GM12878 (cell line): ENCODE results near the gene PAM. TPM values are rescaled to one million over a fixed set of nuclear protein-coding genes. Genes with fewer than 3 reads are reported as not detected.

ENCODE experiments used
- ATAC-seq: fragments of 200-7000 bp; cut with Tn5 transposase; 3 replicates; pipeline ENCODE4 v1.9.1; 2020; ENCODE audit warnings: mild to moderate bottlenecking, moderate library complexity
- BruUV-seq: library from RNA; stranded (reverse); fragments of 400-500 nt; replicated peaks from 2 replicates; lab custom pipeline; 2021; lab: Mats Ljungman, UMichigan
- CTCF ChIA-PET: fragments of 300-600 bp; sonication (Branson Sonifier 250); formaldehyde crosslinking; extraction: SDS; loops from one replicate; lab custom pipeline; 2021; ENCODE audit warnings: inconsistent platforms; lab: Yijun Ruan, JAX
- POLR2A ChIA-PET: fragments of 350-600 bp; formaldehyde crosslinking; extraction: SDS; loops from one replicate; lab custom pipeline; 2021; ENCODE audit warnings: inconsistent platforms; lab: Charles Lee
- RAD21 ChIA-PET: fragments of 300-600 bp; sonication (Branson Sonifier 250); formaldehyde crosslinking; loops from one replicate; lab custom pipeline; 2023; ENCODE audit warnings: antibody characterized with exemption; ENCODE audit not compliant: unreplicated experiment; lab: Charles Lee
- SMC1A ChIA-PET: fragments of 300-600 bp; sonication (Branson Sonifier 250); formaldehyde crosslinking; loops from one replicate; lab custom pipeline; 2023; ENCODE audit not compliant: unreplicated experiment, uncharacterized antibody; lab: Charles Lee
- DNase-seq: peaks from one replicate; pipeline ENCODE4 v3.0.0-alpha.2; 2011; ENCODE audit warnings: low read depth, low spot score
- FAIRE-seq: peaks from 3 replicates; lab custom pipeline; 2011; peaks lifted over from hg19 to GRCh38; lab: Jason Lieb, UNC
- H2AFZ ChIP-seq: 2 replicates; pipeline ENCODE4 v1.6.0; 2011; ENCODE audit warnings: low read depth, low read length, control low read depth; ENCODE audit not compliant: control insufficient read depth
- H3K27ac ChIP-seq: 2 replicates; pipeline ENCODE4 v1.5.1; 2011; ENCODE audit warnings: control low read depth; ENCODE audit not compliant: control insufficient read depth, insufficient read depth
- H3K27me3 ChIP-seq, 2 experiments: replicated peaks in 1 of 2; 2 replicates each; pipeline versions ENCODE4 v1.6.0 to v1.6.1; 2011; ENCODE audit warnings: low read length in 1 of 2; ENCODE audit not compliant: control insufficient read depth in 2 of 2, insufficient read depth in 2 of 2
- H3K36me3 ChIP-seq, 2 experiments: 2 replicates each; pipeline ENCODE4 v1.5.1; 2011; ENCODE audit warnings: low read length in 1 of 2; ENCODE audit not compliant: control insufficient read depth in 2 of 2, insufficient read depth in 2 of 2
- H3K4me1 ChIP-seq: 2 replicates; pipeline ENCODE4 v1.6.1; 2011; ENCODE audit warnings: mild to moderate bottlenecking, low read length, moderate library complexity, mixed read lengths; ENCODE audit not compliant: control insufficient read depth, insufficient read depth
- H3K4me2 ChIP-seq: 2 replicates; pipeline ENCODE4 v1.6.0; 2011; ENCODE audit warnings: control low read depth; ENCODE audit not compliant: control insufficient read depth, insufficient read depth
- H3K4me3 ChIP-seq: fragments of 200-600 bp; sonication (generic); 2 replicates; pipeline ENCODE4 v1.5.1; 2016
- H3K79me2 ChIP-seq: 2 replicates; pipeline ENCODE4 v1.6.0; 2011; ENCODE audit warnings: low read length; ENCODE audit not compliant: control insufficient read depth, insufficient read depth
- H3K9ac ChIP-seq: 2 replicates; pipeline ENCODE4 v1.8.0; 2011; ENCODE audit warnings: low read length, control low read depth, mixed read lengths; ENCODE audit not compliant: control insufficient read depth, insufficient read depth
- H3K9me3 ChIP-seq: replicated peaks from 3 replicates; pipeline ENCODE4 v1.5.1; 2011; ENCODE audit warnings: mild to moderate bottlenecking, low read length; ENCODE audit not compliant: control insufficient read depth, insufficient read depth
- H4K20me1 ChIP-seq: 2 replicates; pipeline ENCODE4 v1.6.0; 2011; ENCODE audit not compliant: control insufficient read depth, insufficient read depth
- BCL11A ChIP-seq: IDR thresholded peaks from 2 replicates; pipeline ENCODE4 v1.6.1; 2011; ENCODE audit warnings: low read depth, low read length
- FOS ChIP-seq: IDR thresholded peaks from 3 replicates; pipeline ENCODE4 v1.6.1; 2011; ENCODE audit warnings: borderline replicate concordance; ENCODE audit not compliant: insufficient read length; ENCODE audit errors: extremely low read depth
- HDAC2 ChIP-seq: fragments of 200-600 bp; sonication (generic); IDR thresholded peaks from 2 replicates; pipeline ENCODE4 v1.6.1; 2017
- MTA3 ChIP-seq: IDR thresholded peaks from 2 replicates; pipeline ENCODE4 v1.6.1; 2012; ENCODE audit warnings: low read length, inconsistent platforms, borderline replicate concordance
- ZBED1 ChIP-seq: IDR thresholded peaks from 2 replicates; pipeline ENCODE4 v1.6.1; 2016; ENCODE audit warnings: borderline replicate concordance
- ZBTB4 ChIP-seq: fragments of 450-650 bp; formaldehyde crosslinking; IDR thresholded peaks from 2 replicates; pipeline ENCODE4 v1.4.0; 2022; ENCODE audit warnings: mild to moderate bottlenecking, moderate library complexity
- WGBS: methylation state at CpG from one replicate; pipeline ENCODE4 v1.1.6; 2016; ENCODE audit warnings: low lambda C conversion rate; ENCODE audit not compliant: insufficient replicate concordance, insufficient coverage; ENCODE audit errors: missing lambda C conversion rate; 5-methylcytosine and 5-hydroxymethylcytosine counted together
- in situ Hi-C: fragments of 300-500 bp; cut with MboI; formaldehyde crosslinking; loops from 9 replicates; pipeline ENCODE4 v1.14.3; 2018; ENCODE audit warnings: mixed read lengths
- intact Hi-C: fragments of 100-400 bp; cut with micrococcal nuclease; formaldehyde crosslinking; loops from one replicate; pipeline ENCODE4 v1.14.2; 2022; ENCODE audit not compliant: unreplicated experiment
- polyA plus RNA-seq, 11 experiments: library from polyadenylated mRNA; depleted of rRNA in 4 of 11; unstranded in 6 of 11; stranded (reverse) in 5 of 11; fragments of >200 nt; fragmentation: Nextera tagmentation in 4 of 11; fragmentation: Illumina TruSeq in 1 of 11; extraction: Ambion mirVana in 4 of 11; extraction: Trizol in 1 of 11; gene quantifications; 1 replicate in 1 of 11; 2 replicates in 10 of 11; pipeline versions ENCODE4 v1.2.1 to v1.2.3, GENCODE V29; 2011 to 2016; ENCODE audit warnings: inconsistent platforms in 2 of 11, missing spikeins in 2 of 11, low read depth in 1 of 11
- total RNA-seq, 4 experiments: library from RNA; depleted of rRNA in 3 of 4; stranded (reverse); fragments of >200 nt in 3 of 4; fragmentation: Illumina TruSeq in 1 of 4; extraction: Trizol in 1 of 4; gene quantifications; 2 replicates each; pipeline versions ENCODE4 v1.2.1 to v1.2.3, GENCODE V29; 2013 to 2021

PAM gene
- total and polyA plus RNA-seq, 10 of the 15 experiments (the other 5 are each of a cell fraction or from before 2014, with no cell fraction given): 5.5 to 72.5 (median 15.4) TPM

GRCh38 chr5:102763734-102764133 is 8.6 kb downstream of the PAM start:
- in situ Hi-C loops: no loop called here
- SMC1A ChIA-PET: interaction anchor here (0.7 to 1.8 kb wide), 6 partner anchors 10 to 104 kb away, joined by 3 to 9 read pairs (median 4); no protein-coding TSS in a partner anchor
- intact Hi-C loops: no loop called here
- Histone ChIP-seq H3K27ac (no peak overlapping the region), H3K4me2 (no peak overlapping the region), H3K79me2 (peaks cover 51% of the 10 kb centered on the region), H3K9me3 (no peaks in the 10 kb centered on the region), H3K27me3 (no peaks in the 10 kb centered on the region), H3K9ac (no peak overlapping the region), H3K36me3 (no peaks in the 10 kb centered on the region), H3K4me3 (no peak overlapping the region), H4K20me1 (no peaks in the 10 kb centered on the region), H3K4me1 (peaks cover 6% of the 10 kb centered on the region; the same call in 1 of the 2 replicates), H2AFZ (no peak overlapping the region)
- no peak for FAIRE-seq
- CTCF ChIA-PET: interaction anchor here (1.1 to 3.2 kb wide), 6 partner anchors 7 to 461 kb away, joined by 3 to 29 read pairs (median 4); no protein-coding TSS in a partner anchor
- BruUV-seq: no TSS peak
- POLR2A ChIA-PET: interaction anchor here (1.0 kb wide), 1 partner anchor 51 kb away, joined by 3 read pairs; no protein-coding TSS in a partner anchor
- no peak for DNase-seq
- no peak for ATAC-seq
- 99% methylated on average over 5 of the region's 5 CpGs for WGBS
- RAD21 ChIA-PET: interaction anchor here (1.0 to 1.8 kb wide), 6 partner anchors 9 to 448 kb away, joined by 3 to 7 read pairs (median 4); partner anchors contain the start of genes GIN1, PAM and PPIP5K2
- no peak for TF ChIP-seq ZBED1
- no peak for TF ChIP-seq HDAC2
- TF ChIP-seq MTA3: no peak
- TF ChIP-seq FOS: no peak
- TF ChIP-seq BCL11A: no peak
- no peak for TF ChIP-seq ZBTB4 (CRISPR knock-in tag)
